Measurements from ENCODE around the gene SMIM44. TPM values are rescaled to one million over a fixed set of nuclear protein-coding genes. Genes with fewer than 3 reads are reported as not detected.

Gene SMIM44
- total and polyA plus RNA-seq, 2 donors from 2014 or later: not detected

GRCh38 chr19:3516675-3517207 is 33.5 kb upstream of the SMIM44 start:
- no peak overlapping the region for H3K9ac ChIP-seq (ENCODE audit: low read length in 3 of 3)
- no peaks in the 10 kb centered on the region for H3K27me3 ChIP-seq (ENCODE audit: control insufficient read depth, insufficient read depth, low read length)
- peak in 4 of 5 donors; percentile 58 to 70 (median 67) for DNase-seq
- no peak overlapping the region for H3K27ac ChIP-seq (ENCODE audit: low read depth in 2 of 2, low read length in 2 of 2)
- peaks cover 0 to 13% (median 7%) of the 10 kb centered on the region in 3 donors for H3K4me1 ChIP-seq (ENCODE audit: control insufficient read depth in 2 of 3, insufficient read depth in 2 of 3, low read depth in 1 of 3, low read length in 3 of 3)
- H3K4me3 ChIP-seq (ENCODE audit: low read length in 3 of 3): no peak overlapping the region
- TF ChIP-seq, protein P1, sequence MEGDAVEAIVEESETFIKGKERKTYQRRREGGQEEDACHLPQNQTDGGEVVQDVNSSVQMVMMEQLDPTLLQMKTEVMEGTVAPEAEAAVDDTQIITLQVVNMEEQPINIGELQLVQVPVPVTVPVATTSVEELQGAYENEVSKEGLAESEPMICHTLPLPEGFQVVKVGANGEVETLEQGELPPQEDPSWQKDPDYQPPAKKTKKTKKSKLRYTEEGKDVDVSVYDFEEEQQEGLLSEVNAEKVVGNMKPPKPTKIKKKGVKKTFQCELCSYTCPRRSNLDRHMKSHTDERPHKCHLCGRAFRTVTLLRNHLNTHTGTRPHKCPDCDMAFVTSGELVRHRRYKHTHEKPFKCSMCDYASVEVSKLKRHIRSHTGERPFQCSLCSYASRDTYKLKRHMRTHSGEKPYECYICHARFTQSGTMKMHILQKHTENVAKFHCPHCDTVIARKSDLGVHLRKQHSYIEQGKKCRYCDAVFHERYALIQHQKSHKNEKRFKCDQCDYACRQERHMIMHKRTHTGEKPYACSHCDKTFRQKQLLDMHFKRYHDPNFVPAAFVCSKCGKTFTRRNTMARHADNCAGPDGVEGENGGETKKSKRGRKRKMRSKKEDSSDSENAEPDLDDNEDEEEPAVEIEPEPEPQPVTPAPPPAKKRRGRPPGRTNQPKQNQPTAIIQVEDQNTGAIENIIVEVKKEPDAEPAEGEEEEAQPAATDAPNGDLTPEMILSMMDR (IDR thresholded peaks at IDR 0.05; ENCODE audit: borderline replicate concordance, extremely low read depth, insufficient read depth): no peak
- H3K36me3 ChIP-seq (ENCODE audit: control insufficient read depth in 2 of 3, insufficient read depth in 3 of 3, low read length in 3 of 3): peaks cover 0 to 10% (median 4%) of the 10 kb centered on the region in 3 donors
- H3K9me3 ChIP-seq (ENCODE audit: control insufficient read depth in 2 of 3, insufficient read depth in 1 of 3, low read length in 3 of 3): no peaks in the 10 kb centered on the region
- no peak for FAIRE-seq
- intact Hi-C loops (cut with DNase I): no loop called here

DNA sequence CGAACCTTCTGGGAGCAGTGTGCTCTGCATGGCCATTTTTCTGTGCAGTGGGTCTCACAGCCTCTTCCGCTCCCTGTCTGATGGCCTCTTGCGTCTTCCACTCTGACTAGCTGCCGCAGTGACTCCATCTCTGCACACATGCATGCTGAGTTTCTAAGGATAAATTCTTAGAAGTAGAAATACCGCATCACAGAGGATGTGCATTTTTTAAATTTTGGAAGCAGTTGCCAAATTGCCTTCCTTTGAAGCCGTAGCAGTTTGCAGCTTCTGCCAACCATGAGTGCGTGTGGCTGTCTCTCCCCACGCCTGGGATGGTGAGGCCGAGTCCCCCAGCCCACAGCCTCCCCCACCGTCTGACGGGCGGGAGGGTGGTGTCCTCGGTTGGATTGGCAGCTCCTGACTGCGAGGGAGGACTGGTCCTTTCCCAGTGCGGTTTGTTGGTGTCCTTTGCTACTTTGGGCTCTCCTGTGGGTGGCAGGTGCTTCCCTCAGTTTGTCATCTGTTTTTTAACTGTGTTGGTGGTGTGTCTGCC is 32.7 kb upstream of the SMIM44 start:
- DNase-seq: peak in 1 of 5 donors; percentile 40
- no peaks in the 10 kb centered on the region for H3K9me3 ChIP-seq (ENCODE audit: control insufficient read depth in 2 of 3, insufficient read depth in 1 of 3, low read length in 3 of 3)
- peaks cover 0 to 13% (median 7%) of the 10 kb centered on the region in 3 donors for H3K4me1 ChIP-seq (ENCODE audit: control insufficient read depth in 2 of 3, insufficient read depth in 2 of 3, low read depth in 1 of 3, low read length in 3 of 3)
- intact Hi-C loops (cut with DNase I): no loop called here
- no peak overlapping the region for H3K27ac ChIP-seq (ENCODE audit: low read depth in 2 of 2, low read length in 2 of 2)
- H3K9ac ChIP-seq (ENCODE audit: low read length in 3 of 3): no peak overlapping the region
- no peaks in the 10 kb centered on the region for H3K27me3 ChIP-seq (ENCODE audit: control insufficient read depth, insufficient read depth, low read length)
- peaks cover 0 to 10% (median 4%) of the 10 kb centered on the region in 3 donors for H3K36me3 ChIP-seq (ENCODE audit: control insufficient read depth in 2 of 3, insufficient read depth in 3 of 3, low read length in 3 of 3)
- H3K4me3 ChIP-seq (ENCODE audit: low read length in 3 of 3): no peak overlapping the region
- FAIRE-seq: no peak
- TF ChIP-seq, protein P1 (IDR thresholded peaks at IDR 0.05; ENCODE audit: borderline replicate concordance, extremely low read depth, insufficient read depth): no peak

GRCh38 chr19:3514930-3515329 is 31.7 kb upstream of the SMIM44 start:
- TF ChIP-seq, protein P1 (IDR thresholded peaks at IDR 0.05; ENCODE audit: borderline replicate concordance, extremely low read depth, insufficient read depth): no peak
- DNase-seq (no peak), FAIRE-seq (no peak)
- H3K9me3 ChIP-seq (ENCODE audit: control insufficient read depth in 2 of 3, insufficient read depth in 1 of 3, low read length in 3 of 3): no peaks in the 10 kb centered on the region
- H3K27me3 ChIP-seq (ENCODE audit: control insufficient read depth, insufficient read depth, low read length): no peaks in the 10 kb centered on the region
- peaks cover 0 to 13% (median 7%) of the 10 kb centered on the region in 3 donors for H3K4me1 ChIP-seq (ENCODE audit: control insufficient read depth in 2 of 3, insufficient read depth in 2 of 3, low read depth in 1 of 3, low read length in 3 of 3)
- no peak overlapping the region for H3K4me3 ChIP-seq (ENCODE audit: low read length in 3 of 3)
- H3K9ac ChIP-seq (ENCODE audit: low read length in 3 of 3): no peak overlapping the region
- intact Hi-C loops (cut with DNase I): no loop called here
- H3K27ac ChIP-seq (ENCODE audit: low read depth in 2 of 2, low read length in 2 of 2): no peak overlapping the region
- peaks cover 0 to 13% (median 4%) of the 10 kb centered on the region in 3 donors for H3K36me3 ChIP-seq (ENCODE audit: control insufficient read depth in 2 of 3, insufficient read depth in 3 of 3, low read length in 3 of 3)

Measured in kidney (tissue), 14 donors.